Trophoblast cell (in vitro differentiated cells and primary cell): ENCODE measurements around the gene MYO1D.

Source experiments
- DNase-seq, 2 donors: peaks; one replicate each; pipeline ENCODE4 v3.0.0-alpha.2; 2016
- H2AFZ ChIP-seq: 2 replicates; pipeline ENCODE4 v1.6.1; 2013; ENCODE audit warnings: low read length, moderate library complexity, mild to moderate bottlenecking; ENCODE audit not compliant: insufficient read depth, poor library complexity
- H2AK5ac ChIP-seq: 2 replicates; pipeline ENCODE4 v1.6.1; 2013; ENCODE audit warnings: mild to moderate bottlenecking, low read length
- H2BK120ac ChIP-seq: 2 replicates; pipeline ENCODE4 v1.6.1; 2013; ENCODE audit warnings: low read length, mild to moderate bottlenecking, moderate library complexity; ENCODE audit not compliant: insufficient read depth, poor library complexity
- H2BK12ac ChIP-seq: 2 replicates; pipeline ENCODE4 v1.6.1; 2013; ENCODE audit warnings: mild to moderate bottlenecking, low read length, moderate library complexity
- H2BK5ac ChIP-seq: 2 replicates; pipeline ENCODE4 v1.6.1; 2013; ENCODE audit warnings: low read length, low read depth, moderate library complexity, mild to moderate bottlenecking; ENCODE audit not compliant: poor library complexity
- H3K14ac ChIP-seq: 2 replicates; pipeline ENCODE4 v1.6.1; 2013; ENCODE audit warnings: mild to moderate bottlenecking, low read length
- H3K18ac ChIP-seq: 2 replicates; pipeline ENCODE4 v1.6.1; 2013; ENCODE audit warnings: mild to moderate bottlenecking, low read length
- H3K23ac ChIP-seq: 2 replicates; pipeline ENCODE4 v1.6.1; 2013; ENCODE audit warnings: low read length
- H3K27ac ChIP-seq: 2 replicates; pipeline ENCODE4 v1.5.1; 2013; ENCODE audit warnings: low read depth, mild to moderate bottlenecking, inconsistent platforms, low read length, moderate library complexity
- H3K27me3 ChIP-seq: 2 replicates; pipeline ENCODE4 v1.6.1; 2013; ENCODE audit warnings: inconsistent platforms, mild to moderate bottlenecking, low read length, moderate library complexity; ENCODE audit not compliant: insufficient read depth
- H3K36me3 ChIP-seq, 2 experiments: 1 replicate in 1 of 2; 2 replicates in 1 of 2; pipeline ENCODE4 v1.6.1; 2013; ENCODE audit warnings: low read length in 2 of 2, mild to moderate bottlenecking in 2 of 2, moderate library complexity in 1 of 2; ENCODE audit not compliant: insufficient read depth in 2 of 2, control insufficient read depth in 1 of 2
- H3K4ac ChIP-seq: 2 replicates; pipeline ENCODE4 v1.6.1; 2013; ENCODE audit warnings: low read depth, mild to moderate bottlenecking, low read length, moderate library complexity
- H3K4me1 ChIP-seq, 2 experiments: 1 replicate in 1 of 2; 2 replicates in 1 of 2; pipeline ENCODE4 v1.6.1; 2013; ENCODE audit warnings: low read length in 2 of 2, mild to moderate bottlenecking in 2 of 2, moderate library complexity in 1 of 2; ENCODE audit not compliant: insufficient read depth in 2 of 2, control insufficient read depth in 1 of 2
- H3K4me2 ChIP-seq: 2 replicates; pipeline ENCODE4 v1.6.1; 2013; ENCODE audit warnings: inconsistent platforms, mild to moderate bottlenecking, low read length, moderate library complexity
- H3K4me3 ChIP-seq: 2 replicates; pipeline ENCODE4 v1.5.1; 2013; ENCODE audit warnings: mild to moderate bottlenecking, low read depth, low read length, inconsistent platforms
- H3K79me1 ChIP-seq: one replicate; pipeline ENCODE4 v1.6.1; 2013; ENCODE audit warnings: low read length
- H3K79me2 ChIP-seq: 2 replicates; pipeline ENCODE4 v1.6.1; 2013; ENCODE audit warnings: low read length, mild to moderate bottlenecking; ENCODE audit not compliant: control insufficient read depth, insufficient read depth, poor library complexity
- H3K9ac ChIP-seq: 2 replicates; pipeline ENCODE4 v1.6.1; 2013; ENCODE audit warnings: mild to moderate bottlenecking, low read length
- H3K9me3 ChIP-seq: 2 replicates; pipeline ENCODE4 v1.6.1; 2013; ENCODE audit warnings: low read depth, mild to moderate bottlenecking, control low read depth, inconsistent platforms, low read length; ENCODE audit not compliant: insufficient read depth
- H4K12ac ChIP-seq: 2 replicates; pipeline ENCODE4 v1.6.1; 2013; ENCODE audit warnings: low read depth, mild to moderate bottlenecking, low read length, moderate library complexity
- H4K8ac ChIP-seq: 2 replicates; pipeline ENCODE4 v1.6.1; 2013; ENCODE audit warnings: low read depth, mild to moderate bottlenecking, low read length, moderate library complexity
- H4K91ac ChIP-seq: one replicate; pipeline ENCODE4 v1.6.1; 2013; ENCODE audit warnings: low read depth, mild to moderate bottlenecking, low read length, moderate library complexity
- WGBS: extraction: QIAGEN DNeasy Blood & Tissue Kit; methylation state at CpG from one replicate; pipeline ENCODE4 v1.1.7; 2013; ENCODE audit warnings: missing lambda C conversion rate; ENCODE audit not compliant: insufficient read length, insufficient coverage; ENCODE audit errors: extremely low coverage; 5-methylcytosine and 5-hydroxymethylcytosine counted together

MYO1D gene

GRCh38 chr17:32516940-32517701 lies 359.8 kb downstream of the MYO1D start:
- no peak overlapping the region for H4K8ac ChIP-seq
- no peak overlapping the region for H3K14ac ChIP-seq
- H3K18ac ChIP-seq = no peak overlapping the region
- no peak overlapping the region for H3K9ac ChIP-seq
- H3K4me1 ChIP-seq = peaks cover 7 to 14% of the 10 kb centered on the region in 2 experiments
- peaks cover 2% of the 10 kb centered on the region for H3K9me3 ChIP-seq
- H3K36me3 ChIP-seq = no peaks in the 10 kb centered on the region
- no peaks in the 10 kb centered on the region for H3K79me2 ChIP-seq
- no peak overlapping the region for H3K4ac ChIP-seq
- no peak overlapping the region for H3K4me3 ChIP-seq
- no peak overlapping the region for H2BK5ac ChIP-seq
- H2BK120ac ChIP-seq = no peak overlapping the region
- no peak overlapping the region for H4K91ac ChIP-seq
- no peak overlapping the region for H3K27ac ChIP-seq
- H3K27me3 ChIP-seq = no peaks in the 10 kb centered on the region
- no peak overlapping the region for H2AK5ac ChIP-seq
- H3K4me2 ChIP-seq = no peak overlapping the region
- H4K12ac ChIP-seq = no peak overlapping the region
- no peak for DNase-seq
- no CpG with 5 or more reads among the region's 12 CpGs for WGBS
- no peak overlapping the region for H2BK12ac ChIP-seq
- H2AFZ ChIP-seq = no peak overlapping the region
- H3K79me1 ChIP-seq = peaks cover 5% of the 10 kb centered on the region
- H3K23ac ChIP-seq = no peak overlapping the region

- no peak overlapping the region for H4K91ac ChIP-seq
- H3K4me1 ChIP-seq = peaks cover 7 to 14% of the 10 kb centered on the region in 2 experiments
- H2AFZ ChIP-seq = no peak overlapping the region
- H4K12ac ChIP-seq = no peak overlapping the region
- H4K8ac ChIP-seq = no peak overlapping the region
- peaks cover 2% of the 10 kb centered on the region for H3K9me3 ChIP-seq
- no peak overlapping the region for H3K4ac ChIP-seq
- no peak overlapping the region for H3K4me2 ChIP-seq
- H3K23ac ChIP-seq = no peak overlapping the region
- H3K4me3 ChIP-seq = no peak overlapping the region
- WGBS = no CpG with 5 or more reads among the region's 2 CpGs
- no peak overlapping the region for H2BK5ac ChIP-seq
- no peak overlapping the region for H3K18ac ChIP-seq
- H2AK5ac ChIP-seq = no peak overlapping the region
- H3K9ac ChIP-seq = no peak overlapping the region
- no peak overlapping the region for H2BK120ac ChIP-seq
- H3K36me3 ChIP-seq = no peaks in the 10 kb centered on the region
- DNase-seq = no peak
- peaks cover 5% of the 10 kb centered on the region for H3K79me1 ChIP-seq
- H3K14ac ChIP-seq = no peak overlapping the region
- no peak overlapping the region for H3K27ac ChIP-seq
- no peak overlapping the region for H2BK12ac ChIP-seq
- no peaks in the 10 kb centered on the region for H3K27me3 ChIP-seq
- H3K79me2 ChIP-seq = no peaks in the 10 kb centered on the region
These were observed 360.5 kb downstream of the MYO1D start for GRCh38 chr17:32516450-32516849.

- Histone ChIP-seq H4K8ac (no peak overlapping the region), H2BK5ac (no peak overlapping the region)
- WGBS = no CpG with 5 or more reads among the region's 4 CpGs
These were observed 361.1 kb downstream of the MYO1D start for GRCh38 chr17:32515677-32516383.

GRCh38 chr17:32514606-32515005 lies 362.3 kb downstream of the MYO1D start:
- H3K27me3 ChIP-seq = no peaks in the 10 kb centered on the region
- no peak overlapping the region for H4K91ac ChIP-seq
- no peak overlapping the region for H3K4me2 ChIP-seq
- H3K14ac ChIP-seq = no peak overlapping the region
- no peak overlapping the region for H3K18ac ChIP-seq
- H4K8ac ChIP-seq = no peak overlapping the region
- H3K4me3 ChIP-seq = no peak overlapping the region
- H3K4me1 ChIP-seq = peaks cover 3 to 6% of the 10 kb centered on the region in 2 experiments
- no peak overlapping the region for H2AK5ac ChIP-seq
- H4K12ac ChIP-seq = no peak overlapping the region
- no peak overlapping the region for H2BK12ac ChIP-seq
- DNase-seq = no peak
- no CpG with 5 or more reads among the region's 4 CpGs for WGBS
- H2AFZ ChIP-seq = no peak overlapping the region
- H3K23ac ChIP-seq = no peak overlapping the region
- H3K36me3 ChIP-seq = no peaks in the 10 kb centered on the region
- H3K9ac ChIP-seq = no peak overlapping the region
- H3K4ac ChIP-seq = no peak overlapping the region
- peaks cover 2% of the 10 kb centered on the region for H3K9me3 ChIP-seq
- H3K79me1 ChIP-seq = peaks cover 2% of the 10 kb centered on the region
- H3K27ac ChIP-seq = no peak overlapping the region
- no peak overlapping the region for H2BK5ac ChIP-seq
- no peak overlapping the region for H2BK120ac ChIP-seq
- no peaks in the 10 kb centered on the region for H3K79me2 ChIP-seq

More at GRCh38 chr17:32515677-32516383, 361.1 kb downstream of the MYO1D start:
- Histone ChIP-seq H3K79me2 (no peaks in the 10 kb centered on the region), H3K27me3 (no peaks in the 10 kb centered on the region), H2AK5ac (no peak overlapping the region), H3K4me1 (peaks cover 7 to 14% of the 10 kb centered on the region in 2 experiments), H3K27ac (no peak overlapping the region), H3K9ac (no peak overlapping the region), H3K79me1 (peaks cover 5% of the 10 kb centered on the region), H3K23ac (no peak overlapping the region), H4K91ac (no peak overlapping the region), H3K14ac (no peak overlapping the region), H2BK12ac (no peak overlapping the region), H2AFZ (no peak overlapping the region), H3K4me3 (no peak overlapping the region), H3K4ac (no peak overlapping the region), H4K12ac (no peak overlapping the region), H3K4me2 (no peak overlapping the region), H2BK120ac (no peak overlapping the region), H3K36me3 (no peaks in the 10 kb centered on the region), H3K18ac (no peak overlapping the region), H3K9me3 (peaks cover 2% of the 10 kb centered on the region)
- DNase-seq = no peak
